NCI-H2107 (cell line): ENCODE data around the gene DAPK3.
"Not testable (repeated sequence)": the region's sequence is repeated elsewhere in the genome, so short reads cannot be mapped to it uniquely, and the experiment has no call there.

Experiments
- DNase-seq: peaks from one replicate; lab custom pipeline; 2025; lab: John Stamatoyannopoulos, UW

DAPK3 gene

DNA sequence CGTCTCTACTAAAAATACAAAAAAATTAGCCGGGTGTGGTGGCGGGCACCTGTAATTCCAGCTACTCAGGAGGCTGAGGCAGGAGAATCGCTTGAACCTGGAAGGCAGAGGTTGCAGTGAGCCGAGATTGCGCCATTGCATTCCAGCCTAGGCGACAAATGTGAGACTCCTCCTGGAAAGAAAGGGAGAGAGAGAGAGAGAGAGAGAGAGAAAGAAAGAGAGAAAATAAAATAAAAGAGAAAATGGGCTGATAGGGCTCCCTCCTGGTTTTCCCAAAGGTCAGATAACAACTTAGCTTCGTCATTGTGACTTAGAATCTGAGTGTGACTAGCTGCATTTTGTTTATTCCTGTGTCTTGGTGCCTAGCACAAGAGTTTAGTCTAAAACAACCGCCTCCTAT lies 34.5 kb upstream of the DAPK3 start:
- not testable (repeated sequence) for DNase-seq

DNA sequence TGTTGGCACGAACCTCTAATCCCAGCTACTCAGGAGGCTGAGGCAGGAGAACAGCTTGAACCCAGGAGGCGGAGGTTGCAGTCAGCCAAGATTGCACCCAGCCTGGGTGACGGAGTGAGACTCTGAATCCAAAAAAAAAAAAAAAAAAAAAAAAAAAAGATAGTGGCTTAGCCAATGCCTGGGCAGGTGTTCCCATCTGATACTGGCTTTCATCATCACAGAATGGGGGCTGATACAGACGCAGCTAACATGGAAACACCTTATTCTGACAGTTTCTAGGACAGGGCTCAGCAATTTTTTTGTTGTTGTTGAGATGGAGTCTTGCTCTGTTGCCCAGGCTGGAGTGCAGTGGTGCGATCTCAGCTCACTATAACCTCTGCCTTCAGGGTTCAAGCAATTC lies 29.9 kb upstream of the DAPK3 start:
- DNase-seq, result not testable (repeated sequence)

DNA sequence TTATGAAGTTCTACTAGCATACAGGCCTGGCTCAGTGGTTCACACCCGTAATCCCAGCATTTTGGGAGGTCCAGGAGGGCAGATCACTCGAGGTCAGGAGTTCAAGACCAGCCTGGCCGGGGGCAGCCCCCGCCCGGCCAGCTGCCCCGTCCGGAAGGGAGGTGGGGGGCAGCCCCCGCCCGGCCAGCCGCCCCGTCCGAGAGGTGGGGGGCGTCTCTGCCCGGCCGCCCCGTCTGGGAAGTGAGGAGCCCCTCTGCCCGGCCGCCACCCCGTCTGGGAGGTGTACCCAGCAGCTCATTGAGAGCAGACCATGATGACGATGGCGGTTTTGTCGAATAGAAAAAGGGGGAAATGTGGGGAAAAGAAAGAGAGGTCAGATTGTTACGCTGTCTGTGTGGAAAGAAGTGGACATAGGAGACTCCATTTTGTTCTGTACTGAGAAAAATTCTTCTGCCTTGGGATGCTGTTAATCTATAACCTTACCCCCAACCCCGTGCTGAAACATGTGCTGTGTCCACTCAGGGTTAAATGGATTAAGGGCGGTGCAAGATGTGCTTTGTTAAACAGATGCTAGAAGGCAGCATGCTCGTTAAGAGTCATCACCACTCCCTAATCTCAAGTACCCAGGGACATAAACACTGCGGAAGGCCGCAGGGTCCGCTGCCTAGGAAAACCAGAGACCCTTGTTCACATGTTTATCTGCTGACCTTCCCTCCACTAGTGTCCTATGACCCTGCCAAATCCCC lies 27.9 kb upstream of the DAPK3 start:
- DNase-seq, result not testable (repeated sequence)

DNA sequence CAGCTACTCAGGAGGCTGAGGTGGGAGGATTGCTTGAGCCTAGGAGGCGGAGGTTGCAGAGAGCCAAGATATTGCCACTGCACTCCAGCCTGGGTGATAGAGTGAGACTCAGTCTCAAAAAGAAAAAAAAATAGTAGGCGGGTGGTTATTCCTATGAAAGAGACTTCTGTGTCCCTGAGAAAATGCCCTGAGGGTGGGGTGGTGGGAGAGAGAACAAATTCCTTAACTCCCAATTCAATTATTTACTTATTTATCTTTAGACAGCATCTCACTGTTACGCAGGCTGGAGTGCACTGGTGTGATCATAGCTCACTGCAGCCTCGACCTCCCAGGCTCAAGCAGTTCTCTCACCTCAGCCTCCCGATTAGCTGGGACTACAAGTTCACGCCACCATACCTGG lies 24.7 kb upstream of the DAPK3 start:
- DNase-seq, result no peak

DNA sequence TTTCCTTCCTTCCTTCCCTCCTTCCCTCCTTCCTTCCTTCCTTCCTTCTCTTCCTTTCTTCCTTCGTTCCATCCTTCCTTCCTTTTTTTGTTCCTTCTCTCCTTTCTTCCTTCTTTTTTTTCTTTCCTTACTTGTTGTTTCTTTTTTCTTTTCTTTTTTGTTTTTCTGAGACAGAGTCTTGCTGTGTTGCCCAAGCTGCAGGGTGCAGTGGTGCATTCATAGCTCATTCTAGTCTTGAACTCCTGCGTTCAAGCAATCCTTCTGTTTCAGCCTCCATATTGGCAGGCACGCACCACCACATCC lies 19.9 kb upstream of the DAPK3 start:
- no peak for DNase-seq

DNA sequence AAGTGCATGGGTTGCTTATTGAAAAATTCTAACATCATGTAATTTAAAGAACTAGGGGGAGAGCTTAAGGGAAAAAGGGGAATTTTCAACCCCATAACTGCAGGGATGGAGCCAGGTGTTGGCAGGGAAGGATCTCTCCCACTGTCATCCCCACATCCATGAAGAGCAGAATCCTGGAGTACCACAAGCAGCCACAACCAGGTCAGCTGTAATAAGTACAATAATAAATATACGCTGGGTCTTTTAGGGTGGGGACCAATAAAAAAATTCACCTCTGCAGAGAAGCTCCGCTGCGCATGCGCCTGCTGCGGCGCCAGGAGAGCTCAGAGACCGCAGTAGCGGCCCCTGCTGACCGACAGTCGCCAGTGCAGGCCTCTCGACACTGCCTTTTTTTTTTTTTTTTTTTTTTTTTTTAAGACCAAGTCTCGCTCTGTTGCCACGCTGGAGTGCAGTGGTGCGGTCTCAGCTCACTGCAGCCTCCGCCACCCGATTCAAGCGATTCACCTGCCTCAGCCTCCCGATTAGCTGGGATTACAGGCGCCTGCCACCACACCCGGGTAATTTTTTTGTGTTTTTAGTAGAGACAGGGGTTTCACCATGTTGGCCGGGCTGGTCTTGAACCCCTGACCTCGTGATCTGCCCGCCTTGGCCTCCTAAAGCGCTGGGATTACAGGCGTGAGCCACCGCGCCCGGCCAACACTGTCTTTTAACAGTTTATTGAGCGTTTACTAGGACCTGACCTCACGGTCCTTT lies 16.9 kb upstream of the DAPK3 start:
- DNase-seq, result peak; percentile 79

DNA sequence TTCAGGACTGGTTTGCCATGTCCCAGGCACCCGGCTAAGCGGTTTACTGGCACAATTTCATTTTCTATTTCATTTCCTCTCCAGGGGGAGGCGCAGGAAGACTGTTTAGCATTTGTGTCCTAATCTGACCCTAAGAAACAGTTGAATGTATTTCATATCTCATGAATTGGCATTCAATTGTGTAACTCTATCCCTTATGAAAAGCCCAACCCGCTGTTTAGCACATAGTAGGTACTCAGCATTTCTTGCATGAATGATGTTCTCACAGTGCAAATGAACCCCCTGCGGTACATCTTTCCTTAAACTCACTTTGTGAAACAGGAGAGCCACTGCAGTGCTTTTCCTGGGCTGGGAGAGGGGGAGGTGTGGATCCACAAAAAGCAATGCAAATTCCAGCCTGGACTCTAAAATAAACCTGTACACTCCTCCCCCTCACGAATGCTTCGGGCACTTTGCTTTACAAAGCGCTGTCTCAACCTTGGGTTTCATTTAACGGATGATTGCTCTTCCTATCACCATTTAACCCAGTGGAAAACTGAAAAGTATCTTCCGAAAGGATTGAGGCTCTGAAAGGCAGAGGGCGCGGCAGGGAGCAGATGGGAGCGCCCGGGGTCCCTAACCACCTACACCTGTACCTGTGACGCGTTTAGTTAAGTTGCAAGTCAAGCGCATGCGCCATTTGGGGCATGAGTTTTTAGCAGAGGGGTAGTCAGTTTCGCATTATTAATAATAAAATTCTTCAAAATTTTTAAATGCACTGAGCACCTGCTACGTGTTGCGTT lies 15.6 kb upstream of the DAPK3 start:
- DNase-seq, result peak; percentile 86

DNA sequence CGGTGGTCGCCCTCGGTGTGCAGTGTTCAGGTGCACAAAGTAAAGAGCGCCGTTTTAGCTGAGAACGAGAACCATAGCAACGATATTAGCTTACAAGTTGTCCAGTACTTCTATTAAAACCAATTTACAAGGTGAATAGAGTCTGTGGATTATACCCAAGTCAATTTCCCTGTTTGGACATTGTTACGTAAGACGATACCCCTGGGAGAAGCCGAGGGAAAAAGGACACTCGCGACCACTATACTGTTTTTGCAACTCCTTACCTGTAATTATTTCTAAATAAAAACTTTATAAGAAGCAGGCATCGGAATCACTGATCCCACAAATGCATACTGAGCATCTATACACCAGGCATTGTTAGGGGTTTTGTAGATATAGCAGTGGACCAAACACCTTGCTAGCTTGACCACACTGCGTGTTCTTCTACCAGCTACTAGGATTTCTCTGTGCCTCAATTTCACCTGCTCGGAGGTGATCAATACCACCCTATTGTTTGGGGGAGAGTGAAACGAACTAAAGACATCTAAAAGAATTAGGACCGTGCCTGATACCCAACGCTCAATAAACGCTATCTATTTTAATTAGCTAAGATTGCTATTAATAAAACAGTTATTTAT lies 14.9 kb upstream of the DAPK3 start:
- no peak for DNase-seq

DNA sequence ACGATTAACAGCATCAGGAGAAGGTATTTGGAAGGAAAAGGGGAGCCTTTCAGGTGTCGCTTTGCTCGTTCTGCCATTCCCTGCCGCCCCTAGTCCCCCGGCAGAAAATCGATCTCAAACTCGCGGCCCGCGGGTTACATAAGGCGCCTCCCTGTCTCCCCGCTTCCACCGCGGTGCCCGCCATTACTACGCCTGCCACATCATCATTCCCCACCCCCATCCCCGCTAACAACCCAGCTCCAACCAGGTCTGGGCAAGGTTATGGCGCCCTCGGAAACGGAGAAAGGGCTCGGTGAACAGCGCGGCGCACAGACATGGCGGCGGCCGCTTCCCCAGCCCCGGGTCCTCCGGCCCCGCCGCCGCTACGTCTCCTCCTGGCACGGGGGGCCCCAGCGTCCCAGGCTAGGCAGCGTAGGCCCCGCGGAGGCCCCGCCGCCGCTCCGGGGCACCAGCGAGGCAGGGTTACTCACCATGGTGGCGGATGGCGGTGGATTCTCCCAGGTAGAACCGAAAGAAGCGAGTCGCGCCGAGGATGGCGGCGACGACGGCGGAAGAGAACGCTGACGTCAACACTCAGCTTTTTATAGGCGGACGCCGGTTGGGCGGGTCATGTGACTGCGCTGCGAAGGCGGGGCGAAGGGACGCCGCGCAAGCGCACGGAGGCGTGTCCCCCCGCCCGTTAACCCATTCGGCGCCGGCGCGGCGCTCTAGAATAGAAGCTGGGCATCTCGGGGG lies 14.2 kb upstream of the DAPK3 start, which contains the start of gene EEF2:
Gene EEF2 (minus strand): TSS at position 556 of the 735 bp plus-strand sequence. CDS start 83 bp downstream, at position 473.
- DNase-seq, result peak; percentile 81

DNA sequence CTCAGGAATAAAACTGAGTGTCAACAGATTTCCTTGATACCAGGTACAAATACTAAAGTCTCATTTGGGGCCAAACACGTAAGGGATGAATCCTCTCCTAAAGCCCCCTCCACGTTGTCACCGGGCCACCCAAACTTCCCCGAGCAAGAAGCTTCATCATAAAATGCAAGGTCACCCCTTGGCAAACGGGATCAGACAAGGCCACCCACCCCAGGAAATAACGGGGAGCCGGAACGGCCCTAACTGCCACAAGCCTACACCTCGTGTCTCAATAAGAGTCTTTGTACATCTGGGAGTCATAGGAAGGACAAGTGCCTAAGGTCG lies 13.6 kb upstream of the DAPK3 start:
- DNase-seq, result no peak

DNA sequence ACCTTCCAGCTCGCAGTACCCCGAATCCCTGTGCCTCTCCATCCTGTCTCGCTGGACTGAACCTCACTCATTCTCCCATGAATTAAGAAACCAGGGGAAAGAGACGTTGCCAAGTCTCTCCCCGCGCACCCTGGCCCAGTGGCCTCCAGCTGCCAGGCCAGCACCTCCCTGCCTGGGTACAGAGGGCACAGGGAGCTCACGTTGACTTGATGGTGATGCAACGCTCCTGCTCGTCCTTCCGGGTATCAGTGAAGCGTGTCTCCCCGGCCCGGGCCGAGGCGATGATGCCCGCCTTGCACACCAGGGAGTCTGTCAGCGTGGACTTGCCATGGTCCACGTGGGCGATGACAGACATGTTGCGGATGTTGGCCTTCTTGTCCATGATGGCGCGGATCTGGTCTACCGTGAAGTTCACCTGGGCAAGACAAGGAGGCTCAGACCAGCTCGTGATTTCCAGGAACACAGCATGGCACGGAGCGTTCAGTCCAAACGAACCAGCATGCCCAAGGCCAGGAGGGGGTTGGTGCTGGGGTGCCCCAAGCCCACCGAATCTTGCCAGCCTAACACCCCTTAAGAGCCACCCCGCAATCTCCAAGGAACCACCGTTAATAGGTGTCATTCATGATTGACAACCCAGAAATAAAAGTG lies 13.2 kb upstream of the DAPK3 start:
- no peak for DNase-seq

DNA sequence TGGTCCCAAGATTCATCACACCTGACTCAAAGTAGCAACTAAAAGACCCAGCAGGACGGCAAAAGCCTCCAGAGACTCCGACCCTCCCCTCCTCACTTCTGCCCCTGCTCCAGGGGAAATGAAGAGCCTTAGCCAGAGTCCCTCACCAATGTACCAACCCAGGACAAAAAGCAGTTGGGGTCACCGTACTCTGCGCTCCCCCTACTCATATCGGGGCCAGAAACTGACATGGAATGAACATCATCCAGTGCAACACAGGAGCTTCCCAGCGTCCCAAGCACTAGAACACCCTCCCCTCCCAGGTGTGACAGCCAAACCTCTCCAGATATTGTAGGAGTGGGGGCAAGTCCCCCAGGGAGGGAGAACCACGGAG lies 12.6 kb upstream of the DAPK3 start:
- no peak for DNase-seq

DNA sequence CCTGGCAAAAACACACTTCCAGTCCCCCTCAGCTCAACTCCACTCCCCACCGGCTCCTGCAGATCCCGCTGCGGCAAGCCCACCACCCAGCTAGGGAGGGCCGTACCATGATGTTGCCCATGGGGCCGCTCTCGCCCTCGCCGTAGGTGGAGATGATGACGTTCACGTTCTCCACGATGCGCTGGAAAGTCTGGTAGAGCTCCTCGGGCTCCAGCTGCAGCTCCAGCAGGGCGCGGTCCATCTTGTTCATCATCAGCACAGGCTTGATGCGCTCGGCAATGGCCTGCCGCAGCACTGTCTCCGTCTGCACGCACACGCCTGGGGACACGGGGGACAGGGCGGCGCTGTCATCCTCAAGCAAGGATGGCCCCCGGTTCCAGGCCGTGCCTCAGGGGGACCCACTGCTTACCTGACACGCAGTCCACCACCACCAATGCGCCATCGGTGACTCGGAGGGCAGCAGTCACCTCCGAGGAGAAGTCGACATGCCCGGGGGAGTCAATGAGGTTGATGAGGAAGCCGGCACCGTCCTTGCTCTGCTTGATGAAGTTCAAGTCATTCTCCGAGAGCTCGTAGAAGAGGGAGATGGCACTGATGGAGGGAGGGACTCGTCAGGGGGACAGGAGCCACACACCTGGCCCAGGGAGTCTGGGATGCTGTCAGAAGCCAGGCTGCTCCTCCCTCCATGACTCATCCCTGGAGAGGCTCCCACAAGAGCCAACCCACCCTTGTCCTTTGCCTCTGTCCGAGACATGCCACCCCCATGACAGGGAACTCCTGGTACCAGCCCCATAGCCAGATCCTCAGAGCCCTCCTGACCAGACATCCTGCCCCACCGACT lies 12.0 kb upstream of the DAPK3 start:
- no peak for DNase-seq

DNA sequence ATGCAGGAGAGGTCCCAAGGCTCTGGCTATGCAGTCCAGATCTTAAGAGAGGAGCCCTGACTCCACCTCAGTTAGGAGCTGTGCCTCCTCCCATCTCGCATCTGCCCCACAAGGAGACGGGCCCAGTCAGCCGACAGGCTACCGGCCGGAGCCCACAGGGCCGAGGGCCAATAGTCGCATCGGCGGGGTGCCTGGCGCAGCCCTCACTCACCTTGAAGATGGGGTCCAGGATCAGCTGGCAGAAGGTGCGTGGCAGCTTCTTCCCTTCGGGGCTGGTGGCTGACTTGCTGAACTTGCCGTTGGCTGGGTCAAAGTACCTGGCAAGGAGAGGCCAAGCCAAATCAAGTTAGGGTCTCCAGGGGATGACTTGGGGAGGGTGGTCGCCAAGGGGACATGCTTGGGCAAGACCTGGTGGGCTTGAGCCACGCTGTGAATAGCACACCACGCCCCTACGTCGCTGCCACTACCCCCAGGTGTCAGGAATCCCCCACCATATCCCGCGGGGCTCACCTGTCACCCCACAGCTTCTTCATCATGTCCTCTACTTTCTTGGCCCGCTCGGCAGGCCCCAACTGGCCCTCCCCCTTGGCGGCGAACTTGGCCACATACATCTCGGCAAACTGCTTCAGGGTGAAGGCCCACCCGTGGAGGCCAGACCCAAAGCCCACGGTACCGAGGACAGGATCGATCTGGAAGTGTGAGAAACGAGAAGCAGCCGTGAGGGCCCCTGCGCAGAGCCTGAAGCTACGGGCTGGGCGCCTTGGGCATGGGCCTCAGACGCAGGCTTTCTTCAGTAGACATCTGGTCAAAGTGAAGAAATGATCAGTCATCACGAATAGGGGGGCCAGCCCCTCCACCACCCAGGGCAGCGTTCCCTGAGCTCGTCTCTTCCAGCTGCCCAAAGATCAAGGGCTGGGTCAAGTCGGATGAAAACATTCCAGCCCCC lies 11.1 kb upstream of the DAPK3 start:
- no peak for DNase-seq

DNA sequence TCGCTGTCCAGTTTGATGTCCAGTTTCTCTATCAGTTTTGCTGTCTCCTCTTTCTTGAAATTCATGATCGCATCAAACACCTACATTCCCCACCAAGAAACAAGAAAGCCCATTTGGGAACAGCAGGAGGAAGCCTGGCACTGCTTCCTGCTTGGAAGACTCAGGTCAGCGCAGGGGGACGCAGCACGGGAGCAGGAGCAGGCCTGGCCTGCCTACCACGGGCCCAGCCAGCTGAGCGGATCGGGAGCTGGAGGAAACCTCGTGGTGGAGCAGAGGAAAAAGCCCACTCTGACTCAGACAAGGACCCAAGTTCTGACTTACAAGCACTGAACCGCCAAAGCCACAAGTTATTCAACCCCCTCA lies 10.5 kb upstream of the DAPK3 start:
- DNase-seq, result no peak

DNA sequence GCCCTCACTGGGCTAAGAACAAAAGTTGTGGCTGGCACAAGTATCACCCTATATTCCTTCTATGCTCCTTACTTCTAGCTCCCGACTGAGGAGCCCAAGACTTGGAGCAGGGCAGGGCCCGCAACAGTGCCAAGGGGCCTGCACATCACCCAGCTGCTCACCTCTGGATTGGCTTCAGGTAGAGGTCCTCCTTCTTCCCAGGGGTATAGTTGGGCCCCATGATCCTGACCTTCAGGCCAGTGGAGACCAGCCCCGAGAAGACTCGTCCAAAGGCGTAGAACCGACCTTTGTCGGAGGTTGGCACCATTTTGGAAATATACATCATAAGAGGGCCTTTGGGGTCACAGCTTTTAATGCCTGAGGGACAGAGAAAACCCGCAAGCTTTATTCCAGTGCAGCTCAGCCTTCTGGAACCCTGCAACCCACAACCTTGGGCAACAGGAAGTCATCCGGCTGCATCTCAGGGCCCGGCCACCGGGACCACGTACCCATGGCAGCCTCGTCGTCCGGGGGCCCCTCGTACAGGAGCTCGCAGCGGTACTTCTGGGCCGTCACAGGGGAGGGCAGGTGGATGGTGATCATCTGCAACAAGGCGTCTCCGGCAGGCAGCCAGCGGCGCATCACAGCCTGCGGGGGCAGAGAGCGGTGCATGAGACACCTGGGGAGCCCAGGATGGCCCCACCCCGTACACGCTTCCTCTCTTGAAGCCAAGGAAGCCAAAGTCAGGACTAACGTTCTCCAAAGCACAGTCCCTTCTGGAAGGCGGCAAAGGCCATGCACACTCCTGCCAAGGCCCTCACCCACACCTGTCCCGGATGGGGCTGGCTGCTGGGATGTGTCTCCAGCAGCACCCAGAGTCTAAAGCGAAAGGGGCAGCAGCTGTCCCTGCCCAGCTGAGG lies 9.7 kb upstream of the DAPK3 start:
- DNase-seq, result no peak

DNA sequence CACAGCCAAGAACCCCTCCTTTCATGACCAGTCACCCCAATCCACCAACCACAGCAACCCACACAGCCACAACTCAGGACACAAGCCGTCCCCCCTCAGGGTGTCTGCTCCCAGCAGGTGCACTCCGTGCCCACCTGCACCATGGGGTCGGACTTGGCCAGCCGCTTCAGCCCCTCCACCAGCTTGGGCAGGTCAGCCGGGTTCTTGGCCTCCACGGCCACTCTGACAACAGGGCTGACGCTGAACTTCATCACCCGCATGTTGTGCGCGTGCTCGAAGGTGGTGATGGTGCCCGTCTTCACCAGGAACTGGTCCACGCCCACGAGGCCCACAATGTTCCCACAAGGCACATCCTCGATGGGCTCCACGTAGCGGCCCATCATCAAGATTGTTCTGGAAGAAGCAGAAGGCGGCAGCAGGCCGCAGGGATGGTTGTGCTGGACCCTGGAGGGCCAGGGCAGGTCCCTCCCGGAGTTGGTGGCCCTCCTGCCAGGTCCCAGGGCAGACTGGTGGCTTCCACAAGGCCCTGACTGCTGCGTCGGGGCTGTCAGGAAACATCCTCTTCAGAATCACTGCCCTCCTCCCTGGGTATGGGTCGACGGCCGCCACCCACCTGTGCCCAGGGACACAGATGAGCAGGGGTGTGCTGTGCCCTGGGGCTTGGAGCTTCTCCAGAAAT lies 8.9 kb upstream of the DAPK3 start:
- no peak for DNase-seq

DNA sequence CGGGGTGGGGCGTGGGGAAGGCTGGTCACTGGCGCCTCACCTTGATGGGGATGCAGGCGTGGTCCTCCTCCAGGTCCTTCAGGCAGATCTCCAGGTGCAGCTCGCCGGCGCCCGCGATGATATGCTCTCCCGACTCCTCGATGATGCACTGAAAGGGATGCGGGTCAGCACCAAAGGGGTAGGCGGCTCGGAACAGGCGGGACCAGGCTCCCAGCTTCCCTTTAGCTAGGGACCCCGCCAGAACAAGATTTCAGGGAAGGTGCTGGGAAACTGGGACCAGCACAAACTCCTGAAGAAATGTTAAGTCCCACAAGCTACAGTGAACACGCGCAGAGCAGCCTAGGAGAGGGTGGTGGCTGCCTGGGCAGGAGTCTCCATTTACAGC lies 8.4 kb upstream of the DAPK3 start:
- no peak for DNase-seq
